ENCODE measurements around the gene STARD3.

The STARD3 gene

DNA sequence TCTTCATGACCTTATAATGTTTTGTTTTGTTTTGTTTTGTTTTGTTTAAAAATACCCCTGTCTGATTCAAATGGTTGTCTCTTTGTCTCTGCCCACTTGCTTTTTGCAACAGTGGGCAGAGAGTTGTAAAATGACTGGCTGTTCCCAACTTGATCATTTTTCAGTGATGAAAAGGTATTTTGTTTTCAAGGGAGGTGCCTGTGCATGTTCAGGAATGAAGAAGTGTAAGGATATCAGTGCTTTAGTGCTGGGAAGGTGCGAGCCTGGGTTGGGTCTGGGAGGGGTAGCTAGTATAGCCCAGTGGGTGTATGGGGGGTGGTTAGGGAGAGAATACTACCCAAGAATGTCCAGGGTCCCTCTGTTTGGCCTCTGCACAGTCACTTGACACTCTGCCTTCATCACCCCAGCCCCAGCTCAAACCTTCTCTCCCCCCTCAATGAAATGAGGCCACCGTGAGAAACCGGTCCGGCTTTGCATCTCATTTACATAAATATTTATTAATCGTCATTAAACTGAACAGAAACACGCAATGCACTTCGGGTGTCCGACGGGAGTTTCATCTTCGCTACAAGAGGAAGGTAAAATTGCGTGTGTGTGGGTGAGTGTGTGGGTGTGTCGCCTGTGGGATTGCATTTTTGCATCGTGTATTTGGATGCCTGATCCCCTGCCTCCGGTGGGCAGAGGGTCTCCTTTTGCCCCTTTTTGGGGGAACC lies 33.5 kb upstream of the STARD3 start:
- no peak for DNase-seq

DNA sequence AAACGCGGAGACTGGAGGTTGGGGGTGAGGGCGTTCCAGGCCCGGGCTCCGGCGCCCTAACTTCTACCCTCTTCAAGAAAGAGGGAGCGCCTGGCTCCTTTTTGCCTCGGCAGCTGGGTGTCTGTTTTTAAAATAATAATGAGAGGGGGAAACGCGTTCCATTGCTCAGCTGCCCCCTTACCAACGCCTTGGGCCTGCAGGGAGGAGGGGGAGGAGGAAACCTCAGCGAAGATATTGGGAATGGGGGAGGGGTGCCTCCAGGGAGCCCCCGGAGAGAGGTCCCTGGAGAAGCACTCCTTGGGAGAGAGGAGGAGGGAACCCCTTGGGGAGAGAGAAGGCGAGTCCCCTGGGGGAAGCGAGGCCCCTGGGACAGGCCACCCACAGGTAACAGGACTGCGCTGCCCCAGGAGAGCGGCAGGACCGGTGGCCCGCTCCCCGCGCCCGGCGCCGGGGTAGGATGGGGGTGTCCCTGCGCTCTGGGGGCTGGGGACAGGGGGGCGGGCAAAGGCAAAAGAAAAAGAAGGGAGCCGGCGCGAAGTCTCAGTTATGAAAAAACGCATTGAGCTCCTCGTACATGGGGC lies 31.9 kb upstream of the STARD3 start:
- no peak for DNase-seq

DNA sequence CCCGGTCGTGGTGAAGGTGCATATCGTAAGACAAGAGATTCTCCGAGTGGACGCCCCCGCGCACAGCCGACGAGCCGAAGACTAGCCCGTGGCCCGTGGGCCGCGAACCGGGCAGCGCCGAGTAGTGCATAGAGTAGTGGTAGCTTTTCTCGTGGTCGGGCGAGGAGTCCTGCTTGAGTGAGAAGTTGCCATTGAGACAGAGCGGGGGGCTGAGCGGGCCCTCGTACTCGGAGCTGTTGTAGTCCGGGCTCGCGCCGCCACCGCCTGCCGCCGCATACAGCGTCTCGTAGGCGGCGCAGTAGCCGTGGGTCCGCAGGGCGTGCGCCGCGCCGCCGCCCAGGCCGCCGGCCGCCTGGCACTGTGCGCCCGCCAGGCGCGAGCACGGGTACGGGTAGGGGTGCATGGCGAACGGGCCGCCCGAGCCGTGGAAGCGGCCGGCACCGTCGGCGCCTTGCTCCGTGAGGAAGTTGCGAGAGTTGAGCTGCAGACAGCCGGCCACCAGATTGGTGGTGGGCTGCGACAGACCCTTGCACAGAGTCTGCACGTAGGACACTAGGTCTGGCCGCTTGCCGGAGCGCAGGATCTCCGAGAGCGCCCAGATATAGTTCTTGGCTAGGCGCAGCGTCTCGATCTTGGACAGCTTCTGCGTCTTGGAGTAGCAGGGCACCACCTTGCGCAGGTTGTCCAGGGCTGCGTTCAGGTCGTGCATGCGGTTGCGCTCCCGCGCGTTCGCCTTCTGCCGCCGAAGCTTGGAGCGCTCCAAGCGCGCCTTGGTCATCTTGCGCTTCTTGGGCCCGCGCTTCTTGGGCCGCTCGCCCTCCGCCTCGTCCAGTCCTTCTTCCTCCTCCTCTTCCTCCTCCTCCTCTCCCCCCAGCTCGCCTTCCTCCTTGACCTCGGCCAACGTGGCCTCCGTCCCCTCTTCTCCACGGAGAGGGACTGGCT lies 31.2 kb upstream of the STARD3 start:
- DNase-seq = peak; percentile 73

DNA sequence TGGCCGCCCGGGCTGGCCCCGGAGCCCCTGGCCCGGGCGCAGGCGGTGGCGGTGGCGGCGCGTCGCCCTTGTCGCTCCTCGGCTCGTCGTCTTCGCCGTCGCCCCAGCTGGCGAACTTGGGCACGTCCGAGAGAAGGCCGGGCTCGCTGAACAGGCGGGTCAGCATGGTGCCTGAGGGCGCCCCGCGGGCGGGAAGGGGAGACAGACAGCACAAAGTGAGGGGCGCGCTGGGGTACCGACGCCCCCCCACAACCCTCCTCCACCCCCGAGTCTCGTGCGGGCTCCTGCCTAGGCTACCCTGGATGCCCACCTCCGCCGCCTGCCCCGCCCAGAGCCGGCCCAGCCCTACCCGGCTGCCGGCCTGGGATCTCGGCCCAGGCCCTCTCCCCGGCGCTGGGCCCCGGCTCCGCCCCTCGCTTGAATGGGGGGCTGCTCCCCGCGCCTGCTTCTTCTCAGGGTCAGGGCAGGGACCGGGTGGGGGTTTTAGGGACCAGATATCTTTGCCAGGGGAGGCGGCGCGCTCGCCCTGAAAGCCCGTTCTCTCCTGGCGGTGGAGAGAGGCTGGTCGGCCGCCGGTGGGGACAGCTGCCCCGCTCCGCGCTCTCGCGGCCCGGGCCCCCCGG lies 30.4 kb upstream of the STARD3 start:
- peak; percentile 62 for DNase-seq

DNA sequence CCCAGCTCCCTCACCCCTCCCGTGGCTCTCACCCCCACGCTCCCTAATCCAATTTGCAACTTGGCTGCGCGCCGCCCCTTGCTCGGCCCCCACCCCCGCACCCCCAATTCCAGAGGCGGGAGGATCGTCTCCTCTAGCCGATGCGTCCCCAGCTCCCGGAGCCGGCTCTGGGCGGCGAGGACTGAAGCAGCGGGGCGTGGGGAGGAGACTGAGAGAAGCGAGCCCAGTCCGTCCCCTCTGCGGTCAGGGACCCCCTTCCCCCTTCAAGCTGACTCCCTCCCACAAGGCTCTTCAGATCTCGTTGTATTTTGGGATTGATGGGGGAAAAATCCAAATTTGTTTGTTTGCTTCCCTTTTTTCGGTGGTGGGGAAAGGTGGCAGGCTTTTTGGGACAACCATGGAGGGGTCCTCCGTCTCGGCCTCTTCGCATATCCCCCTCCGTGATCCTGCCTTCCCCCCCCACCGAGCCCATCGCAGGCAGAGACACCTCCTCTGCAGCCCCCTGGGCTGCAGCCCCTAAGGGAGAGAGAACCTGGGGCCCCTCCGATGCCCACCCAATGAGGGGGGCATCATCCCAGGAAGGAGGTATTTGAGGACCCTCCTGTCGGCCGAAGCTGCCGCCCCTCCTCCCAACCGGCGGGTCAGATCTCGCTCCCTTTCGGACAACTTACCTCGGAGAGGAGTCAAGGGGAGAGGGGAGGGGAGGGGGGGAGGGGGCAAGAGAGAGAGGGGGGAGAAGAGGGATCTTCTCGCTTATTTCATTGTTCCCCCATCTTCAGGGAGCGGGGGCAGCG lies 29.7 kb upstream of the STARD3 start:
- no peak for DNase-seq

DNA sequence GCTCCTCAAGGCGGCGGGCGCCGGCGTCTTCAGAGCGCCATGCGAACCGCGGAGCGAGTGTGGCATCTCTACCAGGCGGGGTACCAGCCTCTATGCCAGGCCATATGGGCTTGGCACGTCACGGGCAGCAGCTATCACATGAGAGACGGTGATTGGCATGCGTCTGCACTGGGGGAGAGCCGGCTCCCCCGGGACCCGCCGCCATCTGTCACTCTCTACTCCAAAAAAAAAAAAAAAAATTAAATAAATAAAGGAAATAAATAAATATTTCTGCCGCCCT lies 29.2 kb upstream of the STARD3 start, which contains the start of gene NEUROD2:
NEUROD2 (minus strand) TSS at position 70 of the 280 bp plus-strand sequence. CDS start 1,321 bp downstream, outside the sequence.
- DNase-seq = no peak

DNA sequence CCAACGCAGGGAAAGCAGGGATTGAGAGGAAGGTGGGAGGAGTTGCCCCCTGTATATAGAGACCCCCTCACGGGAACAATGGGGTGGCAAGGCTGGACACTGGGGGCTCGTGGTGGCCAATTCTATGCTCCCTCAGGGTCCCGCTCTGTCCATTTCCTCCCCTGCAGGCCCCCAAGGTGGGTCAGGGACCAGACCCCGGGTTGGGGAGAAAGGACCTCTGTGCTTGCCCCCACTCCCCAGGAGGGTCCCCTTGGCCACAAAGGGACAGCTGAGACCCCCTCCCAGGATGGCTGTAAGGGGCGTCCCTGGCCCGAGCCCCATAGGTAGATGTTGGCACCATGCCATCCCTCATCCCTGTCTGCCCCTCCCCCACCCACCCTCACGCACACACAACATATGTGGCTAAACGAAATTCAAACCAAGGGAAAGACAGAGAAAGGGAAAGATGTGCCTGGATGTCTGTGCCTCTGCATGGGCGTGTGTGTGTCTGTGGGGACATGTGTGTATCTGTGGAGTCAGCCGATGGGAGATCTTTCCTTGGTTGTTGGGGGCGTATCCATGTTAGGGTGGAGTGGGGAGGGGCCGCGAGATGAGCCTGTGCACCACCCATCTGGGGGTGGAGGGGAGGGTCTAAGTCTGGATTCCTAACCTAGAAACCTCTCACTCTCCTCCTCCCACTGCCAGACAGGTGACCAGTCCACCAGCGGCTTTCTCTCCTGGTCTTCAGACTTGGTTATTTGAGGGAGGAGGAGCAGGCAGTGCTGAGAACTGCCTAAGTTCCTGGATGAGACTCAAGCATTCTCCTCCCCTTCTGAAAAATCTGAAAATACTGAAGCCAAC lies 28.6 kb upstream of the STARD3 start:
- DNase-seq = no peak

DNA sequence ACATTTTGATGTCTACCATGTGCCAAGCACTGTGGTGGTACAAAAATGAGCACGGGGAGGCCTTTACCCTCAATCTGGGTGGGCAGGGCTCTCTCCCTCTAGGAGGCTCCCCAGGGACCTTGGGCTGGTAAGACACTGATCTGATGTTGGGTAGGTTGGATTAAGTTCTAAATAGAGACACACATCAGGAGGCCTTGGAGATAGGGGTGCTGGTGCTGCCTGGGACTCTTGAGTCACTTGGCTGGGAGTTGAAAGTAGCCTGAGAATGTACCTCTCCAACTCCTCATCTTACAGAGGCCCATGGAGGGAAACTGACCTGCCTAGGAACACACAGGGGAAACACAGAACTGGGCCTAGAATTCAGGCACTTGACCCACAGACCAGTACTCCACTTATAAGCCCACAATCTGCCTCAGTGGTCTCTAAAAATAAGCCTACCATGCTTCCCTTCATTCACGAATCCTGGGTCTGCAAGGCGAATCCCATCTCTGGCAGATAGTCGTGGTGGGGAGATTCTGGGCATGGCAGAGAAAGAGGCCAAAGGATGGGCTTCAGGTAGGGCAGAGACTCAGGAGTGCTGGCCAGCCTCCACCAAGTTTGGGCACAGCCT lies 27.4 kb upstream of the STARD3 start:
- DNase-seq = no peak

DNA sequence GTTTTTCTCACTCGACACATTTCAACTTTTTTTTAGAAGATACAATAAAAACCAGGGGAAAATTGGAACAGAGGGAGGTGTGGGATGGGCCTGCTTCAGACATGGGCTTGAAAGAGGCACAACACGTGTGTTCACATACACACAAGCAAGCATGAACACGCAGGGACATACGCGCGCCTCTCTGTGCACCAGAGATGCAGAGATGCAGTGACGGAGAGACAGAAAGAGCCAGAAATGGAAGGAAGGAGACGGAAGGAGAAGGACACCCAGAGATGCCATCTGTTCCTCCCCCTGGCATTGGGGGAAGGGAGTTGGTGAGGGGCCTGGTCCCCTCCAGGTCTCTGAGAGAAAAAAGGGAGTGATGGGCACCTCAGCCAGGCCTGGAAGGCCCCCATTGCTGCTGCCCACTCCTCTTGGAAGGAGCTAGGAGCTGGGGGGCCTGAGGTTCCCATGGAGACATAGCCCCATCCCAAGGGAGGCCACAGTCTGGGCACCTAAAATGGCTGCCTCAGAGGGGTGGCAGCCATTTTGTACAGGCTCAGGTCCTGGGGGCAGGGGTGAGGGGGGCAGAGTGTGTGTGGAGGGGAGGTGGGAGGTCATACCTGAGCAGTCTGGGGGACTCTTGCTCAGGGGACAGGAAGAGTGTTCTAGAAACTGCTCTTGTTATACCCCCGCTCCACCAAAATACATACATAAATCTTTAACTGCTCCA lies 25.4 kb upstream of the STARD3 start:
- no peak for DNase-seq

DNA sequence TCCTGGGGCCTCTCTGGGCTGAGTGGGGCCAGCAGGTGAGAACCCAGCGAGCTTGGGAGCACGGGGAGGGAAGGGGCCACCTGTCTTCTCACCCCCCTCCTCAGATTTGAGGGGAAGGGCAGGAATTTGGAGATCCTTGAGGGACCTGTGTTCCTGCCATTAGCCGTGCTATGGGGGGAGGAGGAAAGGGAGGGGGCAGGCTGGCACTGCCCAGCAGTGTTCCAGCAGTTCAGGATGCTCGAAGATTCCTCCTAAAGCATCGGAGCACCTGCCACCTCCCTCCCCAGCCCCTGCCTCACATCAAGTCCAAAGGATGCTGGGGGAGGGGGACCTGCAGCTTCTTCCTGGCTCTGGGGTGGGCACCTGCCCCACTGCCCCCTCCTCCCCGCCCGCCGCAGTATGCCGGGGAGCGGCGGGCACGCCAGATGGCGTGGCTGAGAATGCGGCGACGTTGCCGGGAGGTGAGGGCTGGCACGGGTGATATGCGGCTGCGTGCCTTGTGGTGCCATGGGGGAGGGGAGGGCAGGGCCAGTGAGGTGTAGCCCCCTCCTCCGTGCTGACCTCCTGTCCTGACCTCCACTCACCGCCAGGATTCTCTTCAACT lies 24.6 kb upstream of the STARD3 start:
- DNase-seq = no peak

DNA sequence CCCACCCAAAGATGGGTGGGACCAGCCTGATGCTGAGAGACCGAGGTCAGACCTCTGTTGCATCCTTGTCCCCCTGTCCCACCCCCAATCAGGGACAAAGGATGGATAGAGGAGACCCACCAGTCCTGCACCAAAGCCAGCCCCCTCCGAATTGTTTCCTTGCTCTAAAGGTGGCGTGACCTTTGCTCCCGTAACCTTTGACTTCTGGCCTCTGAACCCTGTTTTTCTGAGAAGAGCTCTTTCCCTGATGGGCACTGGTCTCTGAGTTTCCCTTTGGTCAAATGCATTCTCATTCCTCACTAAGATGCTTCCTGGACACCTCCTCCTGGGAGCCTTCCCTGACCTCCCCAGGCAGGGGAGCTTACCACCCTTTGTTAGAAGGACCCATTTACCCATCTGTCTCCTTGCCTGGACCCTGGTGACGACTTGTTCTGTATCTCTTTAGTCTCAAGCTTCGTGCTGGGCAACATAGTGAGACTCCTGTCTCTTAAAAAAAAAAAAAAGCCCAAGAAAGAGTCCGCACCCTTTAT lies 23.9 kb upstream of the STARD3 start:
- no peak for DNase-seq

DNA sequence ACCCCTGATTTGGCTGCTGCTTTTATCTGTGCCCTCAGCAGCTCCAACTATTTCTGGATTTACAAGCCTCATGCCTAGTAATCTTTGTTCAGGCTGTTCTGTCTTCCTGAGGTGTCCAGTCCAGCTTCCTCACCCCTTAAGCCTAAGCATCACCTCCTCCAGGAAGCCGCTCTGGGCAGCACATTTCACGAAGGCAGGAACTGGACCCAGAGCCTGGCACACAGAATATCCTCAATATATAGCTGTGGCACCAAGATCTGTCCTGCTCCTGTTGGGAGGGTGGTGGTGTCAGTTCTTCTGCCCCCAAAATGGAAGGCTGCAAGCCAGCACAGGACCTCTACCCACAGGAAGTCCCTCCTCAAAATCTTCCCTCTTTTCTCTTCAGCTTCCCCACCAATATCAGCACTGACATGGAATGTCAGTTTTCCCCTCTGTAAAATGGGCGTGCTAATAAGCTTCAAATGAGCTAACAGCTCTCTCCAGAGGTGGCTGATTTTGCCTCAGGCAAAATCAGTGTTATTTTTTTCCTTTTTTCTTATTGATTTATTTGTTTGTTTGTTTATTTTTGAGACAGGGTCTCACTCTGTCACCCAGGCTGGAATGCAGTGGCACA lies 22.3 kb upstream of the STARD3 start:
- no peak for DNase-seq

DNA sequence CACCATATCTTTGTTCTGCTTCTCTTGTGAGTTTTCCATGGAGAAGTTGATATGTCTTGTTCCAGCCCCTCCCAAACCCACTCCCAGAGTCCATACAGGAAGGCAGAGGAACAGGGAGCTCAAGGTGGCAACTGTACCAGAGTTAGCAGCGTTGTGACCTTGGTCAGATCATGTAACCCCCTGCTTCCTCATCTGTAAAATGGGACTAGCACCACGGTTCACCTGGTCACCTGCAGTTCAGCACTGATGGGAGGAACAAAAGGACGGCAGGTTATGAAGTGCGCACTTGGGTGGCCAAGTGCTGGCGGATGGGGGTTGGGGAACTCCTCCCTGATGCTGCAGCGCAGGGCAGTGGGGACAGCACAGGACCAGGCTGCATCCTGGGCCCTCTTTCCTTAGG lies 21.5 kb upstream of the STARD3 start:
- DNase-seq = no peak

DNA sequence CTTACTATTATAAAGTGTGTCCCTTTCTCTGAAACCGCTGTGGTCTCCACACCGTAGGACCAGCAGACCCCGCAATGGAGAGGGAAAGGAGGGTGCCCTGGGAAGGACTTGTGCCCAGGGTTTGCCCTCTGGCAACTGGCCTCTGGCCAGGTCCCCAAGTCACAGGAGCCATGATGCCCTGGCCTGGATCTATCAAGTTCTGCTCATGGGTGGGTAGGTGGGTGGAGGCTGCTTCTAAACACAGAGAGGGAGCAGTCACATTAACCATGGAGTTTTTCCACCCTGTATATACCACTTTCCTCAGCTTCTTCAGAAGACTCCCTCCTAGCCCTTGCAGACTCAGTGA lies 19.9 kb upstream of the STARD3 start:
- DNase-seq = no peak

DNA sequence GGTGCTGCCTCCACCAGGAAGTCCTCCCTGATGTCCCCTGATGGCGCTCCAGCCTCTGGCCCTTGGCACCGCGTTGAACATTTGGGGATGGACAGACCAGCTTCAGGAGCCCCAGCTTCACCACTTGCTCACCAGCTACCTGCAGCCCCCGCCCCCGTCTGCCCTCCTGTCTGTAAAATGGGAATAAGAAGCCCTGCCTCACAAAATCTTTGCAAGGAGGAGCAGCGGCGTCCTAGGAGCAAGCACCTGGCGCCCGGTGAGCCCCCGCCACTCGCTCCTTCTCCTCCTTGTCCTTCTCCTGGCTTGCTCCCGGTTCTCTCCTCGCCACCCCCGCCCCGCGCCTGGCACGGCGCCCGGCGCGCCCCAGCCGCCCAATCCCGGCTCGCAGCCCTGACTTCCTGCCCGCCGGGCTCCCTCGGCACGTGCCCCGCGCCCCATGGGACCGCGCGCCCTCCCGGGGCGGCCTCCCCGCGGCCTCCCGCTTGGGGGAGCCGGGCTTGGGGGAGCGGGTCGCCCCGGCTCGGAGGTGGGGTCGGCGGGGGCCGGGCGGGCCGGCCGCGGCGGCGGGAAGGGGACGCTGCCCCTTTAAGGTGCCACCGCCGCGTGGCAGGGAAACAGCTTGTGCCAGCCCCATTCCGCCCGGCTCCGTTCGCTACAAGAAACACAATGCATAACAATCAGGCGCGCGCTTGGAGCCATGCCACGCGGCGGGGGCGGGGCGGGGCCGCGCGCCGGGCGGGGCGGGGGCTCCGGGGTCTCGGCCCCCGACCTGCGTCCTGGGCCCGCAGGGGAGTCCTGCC lies 19.3 kb upstream of the STARD3 start:
- peak; percentile 47 for DNase-seq

DNA sequence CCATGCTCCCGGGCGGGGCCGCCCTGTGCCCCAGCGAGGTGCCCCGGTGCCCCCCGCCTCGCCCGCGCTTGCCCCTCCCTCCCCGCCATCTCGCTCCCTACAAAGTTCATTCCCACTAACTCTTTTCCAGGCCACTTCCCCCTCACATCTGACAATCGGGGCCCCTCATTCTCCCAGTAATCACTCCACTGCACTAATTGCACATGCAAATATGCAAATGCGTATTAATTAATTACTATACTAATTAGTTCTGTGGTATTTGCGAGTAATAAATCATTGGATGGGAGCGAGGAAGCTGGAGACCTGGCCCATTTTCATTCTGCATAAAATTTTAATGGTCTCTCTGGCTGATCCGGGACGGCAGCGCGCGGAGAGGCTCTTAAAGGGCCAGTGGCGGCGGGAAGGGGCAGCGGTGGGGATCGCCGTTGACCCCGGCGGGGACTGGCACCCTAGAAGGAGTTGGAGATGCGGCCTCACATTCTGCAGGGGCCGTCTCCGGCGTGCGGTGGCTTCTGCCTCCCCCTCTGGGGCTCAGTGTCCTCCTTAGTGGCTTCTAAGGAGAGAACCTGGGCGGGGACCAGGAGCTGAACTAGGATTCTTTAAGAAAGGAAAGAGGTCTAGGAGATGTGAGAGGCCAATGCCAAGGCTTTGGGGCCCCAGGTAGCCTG lies 18.6 kb upstream of the STARD3 start:
- DNase-seq = peak; percentile 68

Data from right kidney (tissue), 1 donor.